Progenitor cell of endocrine pancreas (in vitro differentiated cells): Measurements from ENCODE around the gene TCEA2. TPM values are rescaled to one million over a fixed set of nuclear protein-coding genes. Genes with fewer than 3 reads are reported as not detected.

ENCODE experiments used
- DNase-seq: peaks from one replicate; pipeline ENCODE4 v3.0.0; 2021; ENCODE audit warnings: low spot score; ENCODE audit not compliant: unreplicated experiment
- H3K27ac Mint-ChIP-seq: 2 replicates; pipeline ENCODE4 v1.8.0; 2021; ENCODE audit warnings: mild to moderate bottlenecking, moderate library complexity, mixed read lengths
- H3K27me3 Mint-ChIP-seq: 2 replicates; pipeline ENCODE4 v1.8.0; 2021; ENCODE audit warnings: mixed read lengths
- H3K36me3 Mint-ChIP-seq: 2 replicates; pipeline ENCODE4 v1.8.0; 2022; ENCODE audit warnings: mixed read lengths; ENCODE audit not compliant: insufficient read depth
- H3K4me1 Mint-ChIP-seq: 2 replicates; pipeline ENCODE4 v1.8.0; 2021; ENCODE audit warnings: low read depth, mixed read lengths
- H3K4me3 Mint-ChIP-seq: 2 replicates; pipeline ENCODE4 v1.8.0; 2021; ENCODE audit warnings: low read depth, mild to moderate bottlenecking, moderate library complexity, mixed read lengths
- H3K9me3 Mint-ChIP-seq: 2 replicates; pipeline ENCODE4 v1.8.0; 2021; ENCODE audit warnings: low read depth, mixed read lengths
- CTCF ChIP-seq: fragments of 200-600 bp; sonication (generic); IDR thresholded peaks from one replicate; pipeline ENCODE4 v1.5.0; 2021; ENCODE audit warnings: antibody characterized with exemption, mild to moderate bottlenecking; ENCODE audit not compliant: unreplicated experiment
- total RNA-seq: library from RNA; stranded (reverse); gene quantifications from 2 replicates; pipeline ENCODE4 v1.2.1, GENCODE V29; 2021

Gene TCEA2
- total RNA-seq, 1 donor from 2014 or later, result 92.7 TPM

- no peaks in the 10 kb centered on the region for H3K9me3 Mint-ChIP-seq
- H3K36me3 Mint-ChIP-seq, result no peaks in the 10 kb centered on the region
- DNase-seq, result no peak
- TF ChIP-seq CTCF, result no peak
- H3K27me3 Mint-ChIP-seq, result peaks cover 59% of the 10 kb centered on the region
- no peaks in the 10 kb centered on the region for H3K4me1 Mint-ChIP-seq
- H3K27ac Mint-ChIP-seq, result no peak overlapping the region
- no peak overlapping the region for H3K4me3 Mint-ChIP-seq
These were observed 16.0 kb upstream of the TCEA2 start for GRCh38 chr20:64047046-64047389.

DNA sequence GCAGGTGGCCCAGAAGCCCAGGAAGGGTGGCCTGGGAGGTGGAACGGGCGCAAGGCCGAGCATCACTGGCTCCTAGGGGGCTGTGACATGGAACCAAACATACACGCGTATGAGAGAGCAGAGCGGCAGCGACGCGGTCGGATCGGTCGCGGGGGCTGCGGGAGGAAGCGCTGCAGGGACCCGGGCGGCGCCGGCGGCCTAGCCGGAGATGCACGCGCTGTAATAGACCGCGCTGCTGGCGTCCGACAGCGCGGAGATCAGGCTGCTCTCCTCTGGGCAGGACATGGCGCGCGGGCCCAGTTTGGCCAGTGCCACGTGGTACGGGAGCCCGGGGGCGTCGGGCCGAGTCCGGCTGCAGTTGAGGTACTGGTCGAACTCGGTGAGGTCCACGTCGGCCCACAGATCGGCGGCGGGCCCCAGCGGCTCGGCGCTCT, 15.0 kb upstream of the TCEA2 start:
- no peak for DNase-seq
- Mint-ChIP-seq H3K4me3 (no peak overlapping the region), H3K36me3 (no peaks in the 10 kb centered on the region), H3K27ac (no peak overlapping the region), H3K9me3 (no peaks in the 10 kb centered on the region), H3K27me3 (peaks cover 65% of the 10 kb centered on the region), H3K4me1 (no peaks in the 10 kb centered on the region)
- TF ChIP-seq CTCF, result no peak

GRCh38 chr20:64048402-64049044, 14.5 kb upstream of the TCEA2 start:
- Mint-ChIP-seq H3K27ac (no peak overlapping the region), H3K4me1 (no peaks in the 10 kb centered on the region), H3K36me3 (no peaks in the 10 kb centered on the region), H3K4me3 (no peak overlapping the region), H3K9me3 (no peaks in the 10 kb centered on the region), H3K27me3 (peaks cover 68% of the 10 kb centered on the region)
- DNase-seq, result no peak
- peak; percentile 3 for TF ChIP-seq CTCF

DNA sequence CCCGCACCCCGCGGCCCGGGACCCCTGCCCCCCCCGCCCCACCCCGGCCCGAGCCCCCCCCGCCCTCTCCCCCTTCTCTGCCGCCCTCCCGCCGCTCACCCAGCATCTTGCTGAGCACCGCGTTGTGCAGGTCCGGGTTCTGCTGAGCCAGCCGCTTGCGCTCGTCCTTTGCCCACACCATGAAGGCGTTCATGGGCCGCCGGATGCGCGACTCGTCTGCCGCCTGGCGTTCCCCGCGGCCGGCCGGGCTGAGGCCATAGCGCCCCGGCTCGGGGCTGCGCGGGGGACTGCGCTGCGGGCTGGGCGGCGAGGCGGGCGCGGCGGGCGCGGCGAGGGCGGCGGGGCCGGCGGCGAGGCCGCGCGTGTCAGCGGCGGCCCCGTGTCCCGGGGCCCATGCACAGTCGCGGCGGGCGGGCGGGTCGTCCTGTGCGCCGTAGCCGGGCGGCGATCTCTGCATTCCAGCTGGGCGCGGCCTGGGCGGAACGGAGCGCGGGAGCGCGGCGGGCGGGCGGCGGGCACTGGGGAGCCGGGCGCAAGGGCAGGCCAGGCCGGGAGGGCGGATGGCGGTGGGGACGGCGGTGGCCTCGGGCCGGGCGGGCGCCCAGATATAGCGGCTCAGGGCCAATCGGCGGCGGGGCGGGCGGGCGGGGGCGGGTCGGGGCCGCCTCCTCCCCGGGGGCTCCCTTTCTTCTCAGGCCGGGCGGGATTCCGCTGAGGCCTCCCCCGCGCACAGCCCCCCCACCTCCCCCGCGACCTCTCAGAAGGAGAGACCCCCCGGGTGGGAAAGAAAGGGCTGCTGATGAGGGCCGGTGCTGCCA, 13.7 kb upstream of the TCEA2 start, which contains the start of gene SOX18:
Gene SOX18 (minus strand): TSS at position 580 of the 818 bp plus-strand sequence. CDS start 123 bp downstream, at position 457.
- Mint-ChIP-seq H3K9me3 (no peaks in the 10 kb centered on the region), H3K36me3 (no peaks in the 10 kb centered on the region), H3K4me3 (no peak within 1 kb of the TSS), H3K4me1 (no peaks in the 10 kb centered on the region), H3K27me3 (peaks cover 64% of the 10 kb centered on the region), H3K27ac (no peak within 1 kb of the TSS)
- TF ChIP-seq CTCF, result no peak
- no peak for DNase-seq

GRCh38 chr20:64049878-64050260, 13.1 kb upstream of the TCEA2 start:
- no peak overlapping the region for H3K27ac Mint-ChIP-seq
- TF ChIP-seq CTCF, result no peak
- H3K27me3 Mint-ChIP-seq, result peaks cover 60% of the 10 kb centered on the region
- no peaks in the 10 kb centered on the region for H3K9me3 Mint-ChIP-seq
- no peaks in the 10 kb centered on the region for H3K36me3 Mint-ChIP-seq
- DNase-seq, result no peak
- H3K4me1 Mint-ChIP-seq, result no peaks in the 10 kb centered on the region
- H3K4me3 Mint-ChIP-seq, result no peak overlapping the region
